ENCODE results near the gene EGLN1. TPM values are rescaled to one million over a fixed set of nuclear protein-coding genes. Genes with fewer than 3 reads are reported as not detected.

Gene EGLN1
- total RNA-seq, 2 experiments from 2014 or later: 19.0 to 36.6 TPM

GRCh38 chr1:231415018-231415583 is 7.0 kb downstream of the EGLN1 start:
- no TSS peak for BruUV-seq (replicated peaks)
- H3K4me3 ChIP-seq (ENCODE audit: low read depth, low read length, poor library complexity, severe bottlenecking): no peak overlapping the region
- intact Hi-C loops (cut with micrococcal nuclease; ENCODE audit: unreplicated experiment): no loop called here
- H4K20me1 ChIP-seq (ENCODE audit: insufficient read depth, low read length): peaks cover 32% of the 10 kb centered on the region
- CTCF ChIA-PET (ENCODE audit: unreplicated experiment): no interaction called here
- no peak overlapping the region for H3K27ac ChIP-seq (ENCODE audit: low read depth, low read length, poor library complexity, severe bottlenecking)
- POLR2A ChIA-PET: interaction anchor here (0.6 to 1.0 kb wide), 4 partner anchors 9 to 1173 kb away, joined by 3 to 5 read pairs (median 4); no protein-coding TSS in a partner anchor
- no peaks in the 10 kb centered on the region for H3K9me2 ChIP-seq (ENCODE audit: insufficient read depth, low read length)
- no peak for DNase-seq (ENCODE audit: low spot score)
- H3K79me2 ChIP-seq (ENCODE audit: insufficient read depth, low read depth, low read length): peaks cover 79% of the 10 kb centered on the region
- no peak overlapping the region for H2AFZ ChIP-seq (ENCODE audit: low read length)
- H3K9me3 ChIP-seq (ENCODE audit: low read length): no peaks in the 10 kb centered on the region
- no peak for TF ChIP-seq EZH2phosphoT487 (IDR thresholded peaks at IDR 0.05; ENCODE audit: borderline replicate concordance, low read depth, low read length)
- TF ChIP-seq, protein P1, sequence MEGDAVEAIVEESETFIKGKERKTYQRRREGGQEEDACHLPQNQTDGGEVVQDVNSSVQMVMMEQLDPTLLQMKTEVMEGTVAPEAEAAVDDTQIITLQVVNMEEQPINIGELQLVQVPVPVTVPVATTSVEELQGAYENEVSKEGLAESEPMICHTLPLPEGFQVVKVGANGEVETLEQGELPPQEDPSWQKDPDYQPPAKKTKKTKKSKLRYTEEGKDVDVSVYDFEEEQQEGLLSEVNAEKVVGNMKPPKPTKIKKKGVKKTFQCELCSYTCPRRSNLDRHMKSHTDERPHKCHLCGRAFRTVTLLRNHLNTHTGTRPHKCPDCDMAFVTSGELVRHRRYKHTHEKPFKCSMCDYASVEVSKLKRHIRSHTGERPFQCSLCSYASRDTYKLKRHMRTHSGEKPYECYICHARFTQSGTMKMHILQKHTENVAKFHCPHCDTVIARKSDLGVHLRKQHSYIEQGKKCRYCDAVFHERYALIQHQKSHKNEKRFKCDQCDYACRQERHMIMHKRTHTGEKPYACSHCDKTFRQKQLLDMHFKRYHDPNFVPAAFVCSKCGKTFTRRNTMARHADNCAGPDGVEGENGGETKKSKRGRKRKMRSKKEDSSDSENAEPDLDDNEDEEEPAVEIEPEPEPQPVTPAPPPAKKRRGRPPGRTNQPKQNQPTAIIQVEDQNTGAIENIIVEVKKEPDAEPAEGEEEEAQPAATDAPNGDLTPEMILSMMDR (conservative IDR thresholded peaks at IDR 0.05; ENCODE audit: low read length): no peak
- peaks cover 18% of the 10 kb centered on the region for H3K36me3 ChIP-seq (ENCODE audit: insufficient read depth, low read length)
- H3K4me2 ChIP-seq (ENCODE audit: low read length): no peak overlapping the region
- H3K4me1 ChIP-seq (ENCODE audit: insufficient read depth, low read length, poor library complexity, severe bottlenecking): peaks cover 27% of the 10 kb centered on the region

DNA sequence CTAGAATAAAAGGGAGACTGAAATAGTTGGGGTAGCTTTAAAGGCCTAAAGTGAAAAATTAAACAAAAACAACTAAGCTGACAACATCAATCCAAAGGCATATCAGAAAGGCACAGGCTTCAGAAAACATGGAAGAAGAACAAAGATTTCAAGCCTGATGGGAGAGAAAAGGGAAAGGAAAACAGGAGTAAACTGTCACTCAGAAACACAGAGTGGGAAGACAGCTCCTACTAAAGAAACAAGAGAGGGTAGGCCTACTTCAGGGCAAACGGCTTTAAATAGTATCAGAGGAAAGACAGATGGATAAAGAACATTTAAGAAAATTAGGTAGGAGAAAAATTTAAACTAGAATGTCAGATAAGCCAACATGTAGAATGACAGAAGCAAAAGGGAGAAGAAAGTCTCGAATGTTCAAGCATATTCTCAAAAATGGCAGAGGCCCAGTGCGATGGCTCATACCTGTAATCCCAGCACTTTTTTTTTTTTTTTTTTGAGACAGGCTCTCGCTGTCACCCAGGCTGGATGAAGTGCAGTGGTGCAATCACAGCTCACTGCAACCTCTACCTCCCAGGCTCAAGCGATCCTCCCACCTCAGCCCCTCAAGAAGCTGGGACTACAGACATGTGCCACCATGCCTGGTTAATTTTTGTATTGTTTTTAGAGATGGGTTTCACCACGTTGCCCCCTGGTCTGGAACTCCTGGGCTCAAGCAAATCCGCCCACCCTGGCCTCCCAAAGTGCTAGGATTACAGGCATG is 7.6 kb downstream of the EGLN1 start:
- Histone ChIP-seq H3K4me2 (ENCODE audit: low read length) (no peak overlapping the region), H3K36me3 (ENCODE audit: insufficient read depth, low read length) (peaks cover 18% of the 10 kb centered on the region), H4K20me1 (ENCODE audit: insufficient read depth, low read length) (peaks cover 28% of the 10 kb centered on the region), H2AFZ (ENCODE audit: low read length) (no peak overlapping the region), H3K9me2 (ENCODE audit: insufficient read depth, low read length) (no peaks in the 10 kb centered on the region), H3K27ac (ENCODE audit: low read depth, low read length, poor library complexity, severe bottlenecking) (no peak overlapping the region), H3K4me3 (ENCODE audit: low read depth, low read length, poor library complexity, severe bottlenecking) (no peak overlapping the region), H3K9me3 (ENCODE audit: low read length) (no peaks in the 10 kb centered on the region), H3K79me2 (ENCODE audit: insufficient read depth, low read depth, low read length) (peaks cover 72% of the 10 kb centered on the region), H3K4me1 (ENCODE audit: insufficient read depth, low read length, poor library complexity, severe bottlenecking) (peaks cover 27% of the 10 kb centered on the region)
- CTCF ChIA-PET (ENCODE audit: unreplicated experiment): no interaction called here
- no peak for DNase-seq (ENCODE audit: low spot score)
- TF ChIP-seq, protein P1 (conservative IDR thresholded peaks at IDR 0.05; ENCODE audit: low read length): no peak
- no peak for TF ChIP-seq EZH2phosphoT487 (IDR thresholded peaks at IDR 0.05; ENCODE audit: borderline replicate concordance, low read depth, low read length)
- intact Hi-C loops (cut with micrococcal nuclease; ENCODE audit: unreplicated experiment): no loop called here
- POLR2A ChIA-PET: interaction anchor here (0.7 to 1.0 kb wide), 3 partner anchors 10 to 56 kb away, joined by 3 to 5 read pairs (median 4); no protein-coding TSS in a partner anchor
- no TSS peak for BruUV-seq (replicated peaks)

GRCh38 chr1:231413749-231414082 is 8.4 kb downstream of the EGLN1 start:
- no TSS peak for BruUV-seq (replicated peaks)
- intact Hi-C loops (cut with micrococcal nuclease; ENCODE audit: unreplicated experiment): no loop called here
- H3K79me2 ChIP-seq (ENCODE audit: insufficient read depth, low read depth, low read length): peaks cover 65% of the 10 kb centered on the region
- H3K9me3 ChIP-seq (ENCODE audit: low read length): no peaks in the 10 kb centered on the region
- no peak overlapping the region for H3K4me2 ChIP-seq (ENCODE audit: low read length)
- no peak for TF ChIP-seq EZH2phosphoT487 (IDR thresholded peaks at IDR 0.05; ENCODE audit: borderline replicate concordance, low read depth, low read length)
- TF ChIP-seq, protein P1 (conservative IDR thresholded peaks at IDR 0.05; ENCODE audit: low read length): no peak
- peaks cover 20% of the 10 kb centered on the region for H3K36me3 ChIP-seq (ENCODE audit: insufficient read depth, low read length)
- ChIA-PET POLR2A (interaction anchor here (1.0 kb wide), 1 partner anchor 55 kb away, joined by 3 read pairs; no protein-coding TSS in a partner anchor), CTCF (ENCODE audit: unreplicated experiment) (no interaction called here)
- no peak overlapping the region for H2AFZ ChIP-seq (ENCODE audit: low read length)
- peaks cover 22% of the 10 kb centered on the region for H4K20me1 ChIP-seq (ENCODE audit: insufficient read depth, low read length)
- DNase-seq (ENCODE audit: low spot score): no peak
- H3K4me3 ChIP-seq (ENCODE audit: low read depth, low read length, poor library complexity, severe bottlenecking): no peak overlapping the region
- H3K9me2 ChIP-seq (ENCODE audit: insufficient read depth, low read length): no peaks in the 10 kb centered on the region
- H3K4me1 ChIP-seq (ENCODE audit: insufficient read depth, low read length, poor library complexity, severe bottlenecking): peaks cover 24% of the 10 kb centered on the region
- H3K27ac ChIP-seq (ENCODE audit: low read depth, low read length, poor library complexity, severe bottlenecking): no peak overlapping the region
